Stimulated activated CD8-positive, alpha-beta memory T cell treated with anti-CD3 and anti-CD28 coated beads, Interleukin-12 subunit alpha, Interleukin-12 subunit beta, amount 100 ng/mL, for 24 hours (primary cell): ENCODE measurements around the gene APBA2.

Source experiments
- DNase-seq: peaks from one replicate; pipeline ENCODE4 v3.0.0-alpha.2; 2020; ENCODE audit errors: extremely low read depth

Gene APBA2

DNA sequence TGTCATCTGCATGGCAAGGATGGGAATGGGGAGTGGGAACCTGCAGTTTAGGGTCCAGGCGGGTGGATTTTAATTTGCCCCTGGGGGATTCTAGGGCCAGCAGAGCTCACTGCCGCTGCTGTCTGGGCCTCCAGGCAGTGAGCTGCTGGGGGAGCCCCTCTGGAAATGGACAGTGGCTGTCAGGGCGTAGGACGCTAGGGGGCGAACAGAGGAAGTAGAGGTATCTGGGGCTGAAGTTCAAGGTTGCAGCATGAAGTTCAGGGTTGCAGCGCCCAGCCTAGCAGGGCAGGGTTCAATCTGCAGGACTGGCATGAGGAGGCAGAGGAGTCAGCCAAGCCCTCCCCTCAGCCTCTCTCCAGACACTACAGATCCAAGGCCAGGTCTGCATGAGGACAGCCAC, 49.5 kb downstream of the APBA2 start:
- no peak for DNase-seq

DNA sequence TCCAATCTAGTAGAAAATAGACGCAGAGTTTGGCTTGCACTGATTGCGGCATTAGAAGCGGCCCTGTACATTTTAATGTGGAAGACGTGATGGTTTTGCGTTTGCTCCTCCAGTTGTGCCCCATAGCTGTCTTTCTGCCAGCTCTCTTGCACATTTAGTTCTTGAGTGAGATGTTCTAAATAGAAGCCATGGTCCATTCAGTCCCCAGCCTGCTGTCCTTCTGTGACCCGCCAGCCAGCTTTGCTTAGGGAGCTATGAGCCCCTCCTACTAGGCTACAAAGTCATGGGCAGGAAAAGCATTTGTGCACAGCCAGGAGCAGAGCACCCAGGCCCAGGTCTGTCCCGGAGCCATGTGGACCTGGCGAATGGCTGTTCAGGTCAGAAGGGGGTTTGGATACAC, 50.3 kb downstream of the APBA2 start:
- no peak for DNase-seq

DNA sequence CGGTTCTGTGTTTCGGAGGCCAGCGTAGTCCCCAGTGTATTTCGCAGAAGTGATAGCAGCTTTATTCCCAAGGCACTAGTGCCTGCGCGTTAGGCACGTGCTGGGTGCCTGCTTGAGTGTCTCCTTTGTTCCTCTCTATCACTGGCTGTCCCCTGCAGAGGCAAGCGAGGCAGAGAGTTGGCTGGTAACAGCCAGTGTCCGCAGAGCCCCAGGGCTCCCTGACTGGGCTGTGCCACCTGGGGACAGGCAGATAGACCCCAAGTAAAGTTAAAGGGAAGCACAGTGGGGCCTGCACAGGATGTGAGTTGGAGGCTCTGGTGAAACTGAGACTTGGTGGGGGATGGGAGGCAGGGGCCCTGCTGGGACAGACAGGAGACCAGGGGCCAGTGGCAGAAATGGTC, 50.7 kb downstream of the APBA2 start:
- no peak for DNase-seq

DNA sequence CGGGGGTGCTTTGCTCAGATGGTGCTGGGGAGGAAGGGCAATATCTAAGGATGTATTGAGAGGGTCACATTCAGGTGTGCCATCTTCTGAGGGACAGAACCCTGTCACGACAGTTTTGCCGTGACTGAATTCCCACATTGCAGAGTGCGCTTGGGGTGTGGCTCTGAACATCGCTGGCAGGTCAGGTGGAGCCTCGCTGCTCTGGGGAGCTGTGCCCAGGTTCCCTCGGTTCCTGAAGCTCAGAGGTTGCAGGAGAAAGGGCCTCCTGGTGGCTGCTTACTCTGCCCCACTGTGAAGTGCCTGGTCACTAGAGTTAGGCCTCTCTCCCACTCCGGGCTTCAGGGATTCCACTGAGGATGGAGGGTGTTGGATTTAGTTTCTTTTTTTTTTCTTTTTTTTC, 51.5 kb downstream of the APBA2 start:
- no peak for DNase-seq

DNA sequence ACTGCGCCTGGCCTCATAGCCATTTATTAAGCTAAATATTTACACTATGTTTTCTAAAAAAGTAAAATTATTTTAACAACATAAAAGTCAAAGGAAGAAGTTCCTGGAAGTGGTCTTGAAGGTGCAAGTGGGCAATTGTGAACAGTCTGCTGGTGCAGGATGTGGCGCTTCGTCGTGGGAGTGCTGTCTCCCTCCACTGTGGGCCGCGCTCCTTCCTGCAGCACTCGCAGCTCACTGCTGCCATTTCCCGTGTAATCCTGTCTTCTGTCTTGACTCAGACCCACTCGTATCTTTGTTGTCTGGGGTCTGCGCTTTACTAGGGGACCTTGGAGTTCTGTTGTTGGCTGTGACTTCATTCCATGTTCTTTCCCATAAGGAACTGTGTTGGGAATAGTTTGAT, 56.3 kb downstream of the APBA2 start:
- no peak for DNase-seq

DNA sequence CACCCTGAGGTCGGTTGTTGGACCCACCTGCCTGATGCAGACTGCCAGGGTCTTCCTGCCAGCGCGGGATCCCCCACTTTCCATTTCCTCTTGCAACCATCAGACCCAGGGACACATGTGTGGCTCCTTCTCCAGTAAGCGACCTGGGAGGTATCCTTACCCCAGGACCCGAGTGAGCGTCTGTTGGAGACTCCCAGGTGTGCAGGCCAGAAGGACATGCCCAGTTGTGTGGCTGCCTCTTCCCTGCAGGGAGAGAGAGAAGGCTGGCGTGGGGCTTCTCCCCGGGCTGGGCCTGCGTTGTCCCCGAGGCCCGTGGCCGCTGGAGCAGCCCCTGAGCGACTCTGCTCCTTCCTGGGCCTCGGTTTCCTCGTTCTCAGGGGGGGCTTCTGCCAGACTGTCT, 56.8 kb downstream of the APBA2 start:
- no peak for DNase-seq

DNA sequence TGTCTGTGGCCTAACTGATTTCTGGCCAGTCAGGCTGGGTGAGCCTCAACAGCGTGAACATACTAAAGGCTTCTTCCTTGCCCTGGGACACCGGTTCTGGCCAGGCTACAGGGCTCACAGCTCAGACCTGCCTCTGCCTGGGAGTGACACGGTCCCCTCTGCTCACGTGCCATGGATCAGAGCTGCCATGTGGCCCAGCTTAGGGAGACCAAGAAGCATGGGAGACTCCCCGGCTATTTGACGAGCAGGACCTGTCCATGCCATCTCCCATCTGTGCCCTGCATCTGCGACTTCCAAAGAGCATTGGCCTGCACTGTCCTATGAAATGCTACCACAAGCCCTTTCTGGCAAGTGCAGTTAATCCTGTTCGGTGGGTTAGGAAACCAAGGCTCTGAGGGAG, 57.4 kb downstream of the APBA2 start:
- DNase-seq, result no peak

DNA sequence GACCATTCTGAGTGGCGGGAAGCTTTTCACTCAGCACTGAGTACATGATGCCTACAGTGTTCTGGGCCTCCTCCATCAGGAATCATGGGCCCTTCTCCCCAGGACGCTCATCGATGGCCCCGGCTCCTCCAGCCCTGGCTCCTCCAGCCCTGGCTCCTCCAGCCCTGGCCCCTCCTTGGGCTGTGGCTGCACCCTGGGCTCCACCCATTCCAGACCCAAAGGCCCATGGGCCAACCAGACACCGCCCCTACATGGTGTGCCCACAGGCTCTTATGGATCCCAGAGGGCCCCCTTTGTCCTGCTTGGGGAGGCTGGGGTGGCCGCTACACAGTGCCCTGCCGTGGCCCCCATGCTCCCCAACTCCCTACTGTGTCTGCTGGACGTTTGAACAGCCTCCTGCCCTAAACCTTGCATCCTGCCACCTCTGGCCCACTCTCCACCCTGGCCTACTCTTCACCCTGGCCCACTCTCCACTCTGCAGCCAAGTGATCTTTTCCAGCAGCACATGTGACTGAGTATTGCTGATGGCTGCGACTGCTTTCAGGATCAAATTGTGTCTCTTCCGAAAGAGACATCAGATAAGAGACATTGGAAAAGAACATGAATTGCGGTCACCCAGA, 57.9 kb downstream of the APBA2 start:
- DNase-seq, result no peak

DNA sequence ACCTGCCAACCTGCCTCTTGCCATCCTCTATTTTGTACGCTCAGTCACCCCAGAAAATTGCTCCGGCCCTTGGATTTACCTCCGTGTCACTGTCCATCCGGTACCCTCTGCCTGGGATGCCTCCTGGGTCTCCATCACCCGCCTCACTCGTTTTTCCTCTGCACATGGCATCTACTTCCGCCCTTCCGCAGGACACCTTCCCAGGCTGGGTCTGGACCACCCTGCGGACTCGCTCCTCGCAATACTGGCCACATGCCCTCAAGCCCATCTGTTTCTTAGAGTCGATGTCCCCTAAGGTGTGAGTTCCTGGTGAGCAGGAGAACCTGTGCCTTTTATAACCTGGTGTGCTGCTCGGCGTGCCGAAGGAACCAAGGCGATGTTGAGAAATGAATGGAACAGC, 58.5 kb downstream of the APBA2 start:
- DNase-seq, result no peak

DNA sequence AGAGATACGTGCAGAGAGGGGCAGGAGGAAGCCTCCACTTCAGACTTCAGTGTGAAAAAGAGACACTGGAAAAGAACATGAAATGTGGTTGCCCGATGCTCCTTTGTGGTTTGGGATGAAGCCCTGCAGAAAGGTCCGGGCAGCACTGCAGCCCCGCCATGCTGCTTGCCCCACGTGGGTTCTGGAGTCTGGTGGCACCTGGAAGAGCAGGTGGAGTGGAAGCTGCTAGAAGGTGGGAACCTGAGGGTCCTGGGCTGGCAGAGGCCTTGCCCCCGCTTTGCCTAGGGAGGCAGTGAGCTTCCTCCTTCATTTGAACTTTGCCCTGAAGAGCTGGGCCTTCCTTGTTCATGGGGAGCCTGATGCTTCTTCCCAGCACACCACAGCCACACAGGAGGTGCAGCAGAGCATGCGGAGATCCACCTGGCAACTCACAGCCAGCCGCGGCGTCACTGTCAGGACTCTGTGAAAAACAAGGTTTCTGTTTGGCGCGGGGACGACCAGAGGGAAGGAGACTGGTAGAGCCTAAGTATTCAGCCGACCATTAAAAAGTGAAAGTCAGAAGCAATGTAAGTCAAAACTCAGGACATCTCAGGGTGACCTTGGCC, 59.0 kb downstream of the APBA2 start:
- no peak for DNase-seq

DNA sequence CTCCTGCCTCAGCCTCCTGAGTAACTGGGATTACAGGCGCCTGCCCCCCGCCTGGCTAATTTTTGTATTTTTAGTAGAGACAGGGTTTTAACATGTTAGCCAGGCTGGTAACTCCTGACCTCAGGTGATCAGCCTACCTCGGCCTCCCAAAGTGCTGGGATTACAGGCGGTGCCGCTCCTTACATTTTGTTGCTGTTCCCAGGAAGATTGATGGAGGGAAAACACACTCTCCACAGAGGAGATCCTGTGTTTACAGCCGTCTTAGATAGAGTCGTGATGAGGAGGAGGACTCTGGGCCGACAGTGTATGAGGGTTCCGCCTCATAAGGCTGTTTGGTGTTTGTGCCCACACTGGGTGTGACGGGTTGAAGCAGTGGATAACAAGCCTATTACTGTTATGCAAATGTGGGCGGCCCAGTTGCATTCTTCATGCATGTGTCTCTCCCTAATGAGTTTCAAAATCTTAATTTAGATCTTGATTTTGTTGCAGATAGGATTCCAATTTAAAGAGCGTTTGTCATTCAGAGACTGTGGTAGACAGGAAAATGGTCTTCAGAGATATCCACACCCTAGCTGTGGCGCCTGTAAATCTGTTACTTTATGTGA, 60.0 kb downstream of the APBA2 start:
- no peak for DNase-seq

DNA sequence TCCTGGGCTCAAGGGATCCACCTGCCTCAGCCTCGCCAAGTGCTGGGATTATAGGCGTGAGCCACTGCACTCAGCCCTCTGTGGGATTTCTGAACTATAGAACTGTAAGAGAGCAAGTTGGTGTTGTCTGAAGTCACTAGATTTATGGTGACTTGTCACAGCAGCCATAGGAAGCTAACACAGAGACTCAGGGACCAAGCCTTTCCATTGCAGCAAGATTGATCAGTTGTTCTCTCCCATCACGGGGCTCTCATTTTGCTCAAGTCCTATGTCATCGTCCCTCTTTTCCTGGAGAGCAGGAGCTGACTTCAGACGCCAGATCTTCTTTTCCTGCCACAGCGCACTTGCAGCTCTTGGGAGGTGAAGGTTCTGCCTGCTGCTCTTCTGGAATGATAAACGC, 61.0 kb downstream of the APBA2 start:
- no peak for DNase-seq

DNA sequence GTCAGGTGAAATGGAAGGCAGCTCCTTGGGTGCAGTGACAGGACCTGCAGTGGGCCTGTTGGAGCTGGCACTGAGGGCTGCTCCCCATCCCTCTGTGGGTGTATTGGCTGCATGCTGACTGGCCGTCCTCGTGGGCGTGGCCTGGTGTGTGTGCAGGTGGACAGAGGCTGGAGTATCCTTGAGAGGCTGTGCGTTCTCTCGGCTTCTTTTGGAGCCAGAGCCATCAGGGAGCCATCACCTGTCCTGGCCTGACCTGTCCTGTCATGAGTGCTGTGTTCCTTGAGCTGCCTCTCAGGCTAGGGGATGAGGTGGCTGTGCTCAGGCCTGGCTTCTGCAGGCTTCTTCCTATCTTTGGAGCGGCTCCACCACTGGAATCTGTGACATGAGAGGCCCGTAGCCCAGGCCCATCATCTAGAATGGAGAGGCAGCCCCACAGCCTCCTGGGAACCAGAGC, 61.5 kb downstream of the APBA2 start:
- DNase-seq, result no peak

DNA sequence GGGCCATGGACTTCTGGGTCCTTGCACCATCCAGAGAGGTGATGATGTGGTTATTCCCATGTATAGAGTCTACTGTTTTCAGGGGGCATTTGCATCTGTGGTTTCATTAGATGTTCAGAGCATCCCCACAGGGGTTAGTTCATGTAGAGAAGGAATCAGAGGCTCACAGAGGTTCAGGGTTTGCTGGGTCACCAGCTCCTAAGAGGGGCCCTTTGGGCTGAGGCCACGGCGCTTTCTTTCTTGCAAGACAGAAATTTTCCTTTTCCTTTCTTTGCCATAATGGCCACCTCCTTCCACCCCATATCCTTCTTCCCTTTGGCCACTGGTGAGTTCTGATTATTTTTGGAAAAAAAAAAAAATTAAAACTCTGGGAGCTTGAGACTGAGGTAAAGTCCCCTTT, 62.3 kb downstream of the APBA2 start:
- DNase-seq, result no peak

DNA sequence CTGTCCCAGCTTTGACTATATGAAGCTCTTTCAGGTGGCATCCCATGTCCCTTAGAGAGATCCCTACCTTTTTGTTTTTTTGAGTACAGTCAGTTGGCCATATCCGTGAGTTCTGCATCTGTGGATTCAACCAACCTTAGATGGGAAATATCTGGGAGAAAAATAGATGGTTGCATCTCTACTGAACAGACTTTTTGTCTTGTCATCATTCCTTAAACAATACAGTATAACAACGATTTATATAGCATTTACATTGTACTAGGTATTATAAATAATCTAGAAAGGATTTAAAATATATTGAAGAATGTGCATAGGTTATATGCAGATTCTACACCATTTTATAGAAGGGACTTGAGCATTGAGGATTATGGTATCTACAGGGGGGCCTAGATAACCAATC, 65.1 kb downstream of the APBA2 start:
- DNase-seq, result no peak

DNA sequence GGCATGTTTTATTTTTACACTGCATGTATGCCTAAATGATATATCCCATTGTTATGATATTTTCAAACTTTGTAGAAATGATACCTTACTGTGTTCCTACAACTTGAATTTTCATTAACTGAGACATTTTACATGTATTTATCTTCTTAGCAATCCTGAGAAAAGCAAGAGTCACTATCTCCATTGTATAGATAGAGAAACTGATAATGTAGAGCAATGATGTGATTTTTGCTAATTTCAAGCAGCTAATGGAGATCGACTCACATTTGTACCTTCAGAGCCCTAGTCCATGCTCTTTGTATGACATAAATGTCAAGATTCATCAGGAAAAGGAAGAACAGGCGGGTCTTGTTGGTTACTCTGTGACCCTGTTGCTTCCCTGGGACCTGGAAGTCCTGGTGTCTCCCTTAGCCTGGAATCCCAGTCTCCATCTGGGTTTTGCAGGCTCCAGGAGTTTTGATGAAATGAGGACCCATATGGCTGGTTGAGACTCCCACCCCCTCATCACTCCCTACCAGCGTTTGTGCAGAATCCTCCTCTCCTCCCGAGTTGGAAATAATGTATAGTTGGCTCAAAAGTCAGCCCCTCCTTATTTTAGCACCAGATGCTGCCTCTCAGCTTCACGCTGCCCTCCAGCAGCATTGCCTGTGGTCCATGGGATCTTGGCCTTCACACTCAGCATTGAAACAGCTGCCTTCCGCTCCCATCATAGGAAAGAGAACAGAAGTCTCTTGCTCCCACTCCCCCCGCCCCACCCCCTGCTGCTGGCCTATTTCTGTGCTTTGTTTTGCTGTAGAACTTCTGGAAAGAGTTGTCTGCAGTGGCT, 67.1 kb downstream of the APBA2 start:
- no peak for DNase-seq

DNA sequence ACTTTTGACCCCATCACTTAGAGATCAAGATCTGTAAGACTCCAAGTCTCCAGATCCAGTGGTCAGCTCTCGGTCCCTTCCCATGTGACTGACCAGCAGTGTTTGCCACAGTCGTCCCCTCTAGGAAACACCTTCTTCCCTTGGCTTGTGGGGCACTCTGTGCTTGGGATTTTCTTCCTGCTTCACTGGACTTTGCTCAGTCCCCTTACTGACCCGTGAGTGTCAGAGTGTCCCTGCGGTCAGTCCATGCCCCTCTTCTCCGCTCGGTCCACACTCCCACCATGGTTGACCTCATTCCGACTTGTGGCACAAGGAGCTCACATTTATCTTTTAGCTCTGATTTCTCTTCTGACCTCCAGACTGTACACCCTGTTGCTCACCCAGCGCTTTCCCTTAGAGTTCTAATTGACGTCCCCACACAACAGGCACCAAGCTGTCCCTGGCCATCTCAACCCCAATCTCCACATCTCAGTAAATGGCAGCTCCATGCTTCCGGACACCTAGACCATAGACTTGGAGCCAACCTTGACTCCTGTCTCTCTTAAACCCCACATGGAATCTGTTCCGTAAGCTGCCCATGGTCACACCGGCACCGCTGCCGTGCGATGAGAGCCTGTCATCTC, 67.9 kb downstream of the APBA2 start:
- DNase-seq, result no peak

DNA sequence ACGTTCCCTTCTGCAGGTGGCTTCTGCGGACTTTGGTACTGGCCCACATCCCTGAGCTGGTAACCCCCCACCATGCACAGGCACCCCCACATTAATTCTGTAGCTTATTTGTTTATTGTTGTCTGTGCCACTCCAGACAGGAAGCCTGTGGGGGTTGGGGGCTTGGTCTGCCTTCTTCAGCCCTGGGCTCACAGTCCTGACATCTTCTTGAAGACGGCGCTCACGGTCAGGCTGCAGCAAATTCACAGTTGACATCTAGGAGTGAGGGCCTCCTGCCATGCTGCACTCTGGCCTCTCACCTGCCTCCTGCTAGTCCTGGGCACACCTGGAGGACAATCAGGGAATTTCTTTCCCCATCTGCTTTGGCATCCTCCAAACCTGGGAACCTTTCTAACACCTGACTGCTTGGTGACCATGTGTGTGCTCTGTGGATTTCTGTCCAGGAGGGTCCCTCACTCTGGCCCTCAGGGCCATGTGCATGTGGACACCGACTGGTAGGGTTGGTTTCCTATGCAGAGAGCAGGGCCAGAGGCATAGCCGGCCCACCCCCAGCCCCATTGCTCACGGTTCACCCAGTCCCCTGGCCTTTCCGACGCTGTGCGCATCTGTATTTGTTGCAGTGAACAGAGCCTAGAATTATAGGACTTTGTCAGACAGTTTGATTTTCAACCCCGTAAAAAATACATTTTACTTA, 68.8 kb downstream of the APBA2 start:
- DNase-seq, result no peak

DNA sequence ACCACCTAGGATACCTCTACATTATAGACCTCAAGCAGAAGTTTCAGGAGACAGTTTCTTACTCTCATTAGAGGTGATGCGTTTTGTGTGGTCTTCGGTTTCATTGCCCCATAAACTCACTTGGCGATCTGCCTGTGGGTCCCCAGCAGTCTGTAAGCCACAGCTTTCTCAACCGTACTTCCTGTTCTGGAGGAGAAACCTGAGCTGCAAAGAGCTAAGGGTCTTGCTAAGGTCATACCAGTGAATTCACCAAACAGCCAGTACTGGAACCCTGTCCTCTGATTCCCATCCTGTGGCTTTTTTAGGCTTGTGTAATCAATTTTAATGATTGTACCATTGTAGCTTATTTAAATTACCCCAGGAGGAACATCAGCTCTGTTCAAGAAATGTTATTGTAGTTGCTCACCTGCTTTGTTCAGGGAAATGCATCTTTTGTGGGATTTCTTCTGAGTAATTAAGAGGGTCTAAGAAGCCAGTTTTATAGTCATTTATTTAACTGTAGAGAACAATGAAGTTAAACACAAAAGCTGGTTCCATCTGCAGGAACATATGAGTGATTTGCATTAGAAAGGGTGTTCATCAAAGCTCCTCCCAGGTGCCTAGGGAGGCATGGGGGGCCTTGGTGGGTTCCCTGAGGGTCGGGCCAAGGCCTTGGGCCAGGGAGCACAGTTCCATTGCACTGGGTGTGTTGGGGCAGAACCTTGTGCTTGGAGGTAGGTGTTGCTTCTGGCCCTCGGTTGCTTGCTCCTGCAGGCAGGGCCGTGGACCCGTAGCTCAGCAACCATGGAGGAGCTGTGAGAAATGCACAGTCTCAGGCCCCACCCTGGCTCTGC, 69.6 kb downstream of the APBA2 start:
- DNase-seq, result no peak

DNA sequence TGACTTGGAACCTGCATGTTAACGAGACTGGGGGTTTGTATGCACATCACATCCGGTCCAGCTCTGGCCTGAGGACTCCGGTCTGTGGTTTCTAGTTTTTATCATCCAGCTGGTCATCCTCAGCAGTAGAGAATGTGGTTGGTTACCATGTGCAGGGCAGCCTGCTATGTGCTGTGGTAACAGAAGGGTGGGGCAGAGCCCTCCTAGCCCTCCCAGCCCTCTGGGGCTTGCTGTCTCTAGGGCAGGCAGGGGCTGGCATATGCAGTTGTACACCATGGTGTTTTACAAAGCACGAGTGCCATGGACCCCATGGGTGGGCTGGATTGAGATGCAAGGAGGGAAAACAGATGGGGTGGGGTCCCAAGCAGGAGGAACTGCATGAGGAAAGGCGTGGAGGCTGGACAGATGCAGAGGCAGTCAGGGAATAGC, 70.2 kb downstream of the APBA2 start:
- DNase-seq, result no peak

DNA sequence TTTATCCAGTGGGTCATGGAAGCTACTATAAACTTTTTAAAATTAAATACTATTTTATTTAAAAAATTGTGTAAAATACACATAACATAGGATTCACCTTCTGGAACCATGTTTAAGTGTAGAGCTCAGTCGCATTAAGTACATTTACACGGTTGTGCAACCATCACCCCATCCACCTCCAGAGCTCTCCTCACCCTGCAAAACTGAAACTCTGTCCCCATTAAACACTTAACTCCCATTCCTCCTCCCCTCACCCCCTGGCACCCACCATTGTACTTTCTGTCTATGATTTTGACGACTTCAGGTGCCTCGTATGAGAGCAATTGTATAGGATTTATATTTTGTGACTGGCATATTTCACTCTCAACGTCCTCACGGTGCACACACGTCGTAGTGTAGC, 70.7 kb downstream of the APBA2 start:
- DNase-seq, result no peak
